Measurements from ENCODE around the gene MMP1.

- no peak for TF ChIP-seq CTCF (conservative IDR thresholded peaks at IDR 0.05)
- TF ChIP-seq EZH2 (IDR thresholded peaks at IDR 0.05; ENCODE audit: low read depth) = no peak
Observed at GRCh38 chr11:102781676-102782075, 16.3 kb downstream of the MMP1 start.
